HepG2 (cell line): Measurements from ENCODE around the gene ZXDC. TPM values are rescaled to one million over a fixed set of nuclear protein-coding genes. Genes with fewer than 3 reads are reported as not detected.

Source experiments
- BCL6 ChIP-seq: IDR thresholded peaks from 2 replicates; pipeline ENCODE4 v1.6.1; 2016; ENCODE audit warnings: missing genetic modification reagents, missing compliant biosample characterization
- CREB1 ChIP-seq, 2 experiments: fragments of 450-650 bp in 1 of 2; IDR thresholded peaks; 2 replicates each; pipeline ENCODE4 v1.6.1; 2016 to 2017; ENCODE audit warnings: control low read depth in 1 of 2, mild to moderate bottlenecking in 1 of 2, missing compliant biosample characterization in 1 of 2, missing genetic modification characterization in 1 of 2
- HOXA5 ChIP-seq: sonication (generic); formaldehyde crosslinking; IDR thresholded peaks from 2 replicates; pipeline ENCODE4 v1.4.0; 2020; ENCODE audit warnings: missing genetic modification reagents
- MIER2 ChIP-seq: IDR thresholded peaks from 2 replicates; pipeline ENCODE4 v1.6.1; 2016; ENCODE audit warnings: missing biosample characterization, missing genetic modification reagents
- PAX8 ChIP-seq: sonication (generic); formaldehyde crosslinking; IDR thresholded peaks from 2 replicates; pipeline ENCODE4 v1.8.0; 2022; ENCODE audit warnings: mild to moderate bottlenecking, missing genetic modification reagents, borderline replicate concordance
- SAFB2 ChIP-seq: sonication (generic); formaldehyde crosslinking; IDR thresholded peaks from 2 replicates; pipeline ENCODE4 v1.5.1; 2020; ENCODE audit warnings: missing genetic modification reagents, low read depth, mild to moderate bottlenecking, borderline replicate concordance
- SP140L ChIP-seq: sonication (generic); formaldehyde crosslinking; IDR thresholded peaks from 2 replicates; pipeline ENCODE4 v1.4.0; 2020; ENCODE audit warnings: missing genetic modification reagents, borderline replicate concordance
- SP2 ChIP-seq: sonication (generic); formaldehyde crosslinking; IDR thresholded peaks from 2 replicates; pipeline ENCODE4 v1.5.1; 2020; ENCODE audit warnings: mild to moderate bottlenecking, missing genetic modification reagents
- SRSF9 ChIP-seq: fragments of 200-400 bp; formaldehyde crosslinking; IDR thresholded peaks from 2 replicates; pipeline ENCODE4 v1.6.1; 2018; ENCODE audit warnings: borderline replicate concordance, mild to moderate bottlenecking, low read depth, low read length; ENCODE audit not compliant: insufficient read depth, poor library complexity, severe bottlenecking
- TMF1 ChIP-seq: sonication (generic); formaldehyde crosslinking; IDR thresholded peaks from 2 replicates; pipeline ENCODE4 v1.8.1; 2022; ENCODE audit warnings: low read depth, missing genetic modification reagents
- ZC3H13 ChIP-seq: sonication (generic); formaldehyde crosslinking; IDR thresholded peaks from 2 replicates; pipeline ENCODE4 v1.8.1; 2023; ENCODE audit warnings: mild to moderate bottlenecking, missing genetic modification reagents, moderate library complexity
- ZMYM3 ChIP-seq: sonication (generic); formaldehyde crosslinking; IDR thresholded peaks from 2 replicates; pipeline ENCODE4 v1.5.1; 2020; ENCODE audit warnings: mild to moderate bottlenecking, missing genetic modification reagents
- ZNF746 ChIP-seq: sonication (generic); formaldehyde crosslinking; IDR thresholded peaks from 2 replicates; pipeline ENCODE4 v1.8.0; 2022; ENCODE audit warnings: mild to moderate bottlenecking, missing genetic modification reagents
- polyA plus RNA-seq, 8 experiments: library from polyadenylated mRNA; depleted of rRNA in 3 of 8; stranded (reverse) in 7 of 8; unstranded in 1 of 8; fragments of >200 nt; fragmentation: Illumina TruSeq in 4 of 8; extraction: Trizol in 4 of 8; gene quantifications; 2 replicates each; pipeline versions ENCODE4 v1.2.1 to v1.2.3, GENCODE V29; 2011 to 2016; ENCODE audit warnings: low read depth in 4 of 8, missing spikeins in 1 of 8, mixed read lengths in 1 of 8; ENCODE audit not compliant: insufficient read depth in 1 of 8
- total RNA-seq, 5 experiments: library from RNA; depleted of rRNA; stranded (reverse); fragments of >200 nt; fragmentation: Illumina TruSeq; extraction: Trizol; gene quantifications; 2 replicates each; pipeline ENCODE4 v1.2.3, GENCODE V29; 2016; ENCODE audit warnings: low read depth in 1 of 5
- TF ChIP-seq, protein P1 (sequence below): sonication (generic); formaldehyde crosslinking; IDR thresholded peaks from 2 replicates; pipeline ENCODE4 v1.5.0; 2020; ENCODE audit warnings: mild to moderate bottlenecking, missing genetic modification reagents, moderate library complexity
- TF ChIP-seq, protein P2 (sequence below), 2 experiments: fragments of 450-650 bp in 1 of 2; sonication (generic) in 1 of 2; formaldehyde crosslinking; IDR thresholded peaks; 2 replicates each; pipeline versions ENCODE4 v1.5.0 to v1.8.0; 2020 to 2022; ENCODE audit warnings: mild to moderate bottlenecking in 1 of 2, missing genetic modification reagents in 1 of 2
- TF ChIP-seq, protein P3 (sequence below): sonication (generic); formaldehyde crosslinking; IDR thresholded peaks from 2 replicates; pipeline ENCODE4 v1.4.0; 2020; ENCODE audit warnings: mild to moderate bottlenecking, missing genetic modification reagents
- TF ChIP-seq, protein P4 (sequence below): IDR thresholded peaks from 2 replicates; pipeline ENCODE4 v1.6.1; 2016; ENCODE audit warnings: mild to moderate bottlenecking
- TF ChIP-seq, protein P5 (sequence below): sonication (generic); formaldehyde crosslinking; IDR thresholded peaks from 2 replicates; pipeline ENCODE4 v1.4.0; 2020; ENCODE audit warnings: mild to moderate bottlenecking, missing genetic modification reagents
- TF ChIP-seq, protein P6 (sequence below): sonication (generic); formaldehyde crosslinking; IDR thresholded peaks from 2 replicates; pipeline ENCODE4 v1.5.0; 2020; ENCODE audit warnings: missing genetic modification reagents
- TF ChIP-seq, protein P7 (sequence below): sonication (generic); formaldehyde crosslinking; IDR thresholded peaks from 2 replicates; pipeline ENCODE4 v1.4.0; 2020; ENCODE audit warnings: missing genetic modification reagents

Gene ZXDC
- total and polyA plus RNA-seq, 2 of the 13 experiments (the other 11 are each of a cell fraction or from before 2014, with no cell fraction given) = 17.6 to 21.2 TPM

DNA sequence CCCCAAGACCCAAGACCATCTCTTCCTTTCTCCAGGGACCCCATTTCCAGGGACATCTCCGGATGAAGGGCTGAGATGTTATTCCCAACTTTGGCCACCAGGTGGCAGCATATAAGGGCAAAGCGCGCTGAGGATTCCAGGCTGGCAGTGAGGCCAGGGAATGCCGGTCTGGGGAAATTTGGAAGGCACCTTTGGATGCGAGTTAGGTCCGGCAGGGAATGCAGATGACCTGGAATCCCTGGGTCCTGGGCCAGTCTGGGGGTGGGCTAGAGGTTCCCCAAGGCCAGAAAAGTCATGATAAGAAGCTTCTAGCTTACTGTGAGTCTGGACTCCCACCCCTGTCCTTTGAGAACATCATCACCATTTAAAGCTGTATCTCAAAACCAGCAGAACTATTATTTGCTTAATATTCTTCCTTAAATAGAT is 46.7 kb upstream of the ZXDC start (continued):
- TF ChIP-seq, protein P1, sequence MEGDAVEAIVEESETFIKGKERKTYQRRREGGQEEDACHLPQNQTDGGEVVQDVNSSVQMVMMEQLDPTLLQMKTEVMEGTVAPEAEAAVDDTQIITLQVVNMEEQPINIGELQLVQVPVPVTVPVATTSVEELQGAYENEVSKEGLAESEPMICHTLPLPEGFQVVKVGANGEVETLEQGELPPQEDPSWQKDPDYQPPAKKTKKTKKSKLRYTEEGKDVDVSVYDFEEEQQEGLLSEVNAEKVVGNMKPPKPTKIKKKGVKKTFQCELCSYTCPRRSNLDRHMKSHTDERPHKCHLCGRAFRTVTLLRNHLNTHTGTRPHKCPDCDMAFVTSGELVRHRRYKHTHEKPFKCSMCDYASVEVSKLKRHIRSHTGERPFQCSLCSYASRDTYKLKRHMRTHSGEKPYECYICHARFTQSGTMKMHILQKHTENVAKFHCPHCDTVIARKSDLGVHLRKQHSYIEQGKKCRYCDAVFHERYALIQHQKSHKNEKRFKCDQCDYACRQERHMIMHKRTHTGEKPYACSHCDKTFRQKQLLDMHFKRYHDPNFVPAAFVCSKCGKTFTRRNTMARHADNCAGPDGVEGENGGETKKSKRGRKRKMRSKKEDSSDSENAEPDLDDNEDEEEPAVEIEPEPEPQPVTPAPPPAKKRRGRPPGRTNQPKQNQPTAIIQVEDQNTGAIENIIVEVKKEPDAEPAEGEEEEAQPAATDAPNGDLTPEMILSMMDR = peak; percentile 93
- TF ChIP-seq, protein P2, sequence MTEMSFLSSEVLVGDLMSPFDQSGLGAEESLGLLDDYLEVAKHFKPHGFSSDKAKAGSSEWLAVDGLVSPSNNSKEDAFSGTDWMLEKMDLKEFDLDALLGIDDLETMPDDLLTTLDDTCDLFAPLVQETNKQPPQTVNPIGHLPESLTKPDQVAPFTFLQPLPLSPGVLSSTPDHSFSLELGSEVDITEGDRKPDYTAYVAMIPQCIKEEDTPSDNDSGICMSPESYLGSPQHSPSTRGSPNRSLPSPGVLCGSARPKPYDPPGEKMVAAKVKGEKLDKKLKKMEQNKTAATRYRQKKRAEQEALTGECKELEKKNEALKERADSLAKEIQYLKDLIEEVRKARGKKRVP (CRISPR knock-in tag; IDR thresholded peaks at IDR 0.05) = no peak
- no peak for TF ChIP-seq SP2
- no peak for TF ChIP-seq CREB1 (IDR thresholded peaks at IDR 0.05)
- no peak for TF ChIP-seq CREB1 (CRISPR knock-in tag; IDR thresholded peaks at IDR 0.05)
- 0 out of 2 replicates have a peak, but pooled peaks have one; percentile 44 for TF ChIP-seq HOXA5 (CRISPR knock-in tag)
- TF ChIP-seq, protein P3, sequence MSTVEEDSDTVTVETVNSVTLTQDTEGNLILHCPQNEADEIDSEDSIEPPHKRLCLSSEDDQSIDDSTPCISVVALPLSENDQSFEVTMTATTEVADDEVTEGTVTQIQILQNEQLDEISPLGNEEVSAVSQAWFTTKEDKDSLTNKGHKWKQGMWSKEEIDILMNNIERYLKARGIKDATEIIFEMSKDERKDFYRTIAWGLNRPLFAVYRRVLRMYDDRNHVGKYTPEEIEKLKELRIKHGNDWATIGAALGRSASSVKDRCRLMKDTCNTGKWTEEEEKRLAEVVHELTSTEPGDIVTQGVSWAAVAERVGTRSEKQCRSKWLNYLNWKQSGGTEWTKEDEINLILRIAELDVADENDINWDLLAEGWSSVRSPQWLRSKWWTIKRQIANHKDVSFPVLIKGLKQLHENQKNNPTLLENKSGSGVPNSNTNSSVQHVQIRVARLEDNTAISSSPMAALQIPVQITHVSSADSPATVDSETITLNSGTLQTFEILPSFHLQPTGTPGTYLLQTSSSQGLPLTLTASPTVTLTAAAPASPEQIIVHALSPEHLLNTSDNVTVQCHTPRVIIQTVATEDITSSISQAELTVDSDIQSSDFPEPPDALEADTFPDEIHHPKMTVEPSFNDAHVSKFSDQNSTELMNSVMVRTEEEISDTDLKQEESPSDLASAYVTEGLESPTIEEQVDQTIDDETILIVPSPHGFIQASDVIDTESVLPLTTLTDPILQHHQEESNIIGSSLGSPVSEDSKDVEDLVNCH (CRISPR knock-in tag) = no peak
- TF ChIP-seq BCL6 = peak; percentile 40; the same call in 1 of the 2 replicates
- no peak for TF ChIP-seq TMF1 (CRISPR knock-in tag)
- TF ChIP-seq, protein P4, sequence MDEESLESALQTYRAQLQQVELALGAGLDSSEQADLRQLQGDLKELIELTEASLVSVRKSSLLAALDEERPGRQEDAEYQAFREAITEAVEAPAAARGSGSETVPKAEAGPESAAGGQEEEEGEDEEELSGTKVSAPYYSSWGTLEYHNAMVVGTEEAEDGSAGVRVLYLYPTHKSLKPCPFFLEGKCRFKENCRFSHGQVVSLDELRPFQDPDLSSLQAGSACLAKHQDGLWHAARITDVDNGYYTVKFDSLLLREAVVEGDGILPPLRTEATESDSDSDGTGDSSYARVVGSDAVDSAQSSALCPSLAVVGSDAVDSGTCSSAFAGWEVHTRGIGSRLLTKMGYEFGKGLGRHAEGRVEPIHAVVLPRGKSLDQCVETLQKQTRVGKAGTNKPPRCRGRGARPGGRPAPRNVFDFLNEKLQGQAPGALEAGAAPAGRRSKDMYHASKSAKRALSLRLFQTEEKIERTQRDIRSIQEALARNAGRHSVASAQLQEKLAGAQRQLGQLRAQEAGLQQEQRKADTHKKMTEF (CRISPR knock-in tag) = no peak
- TF ChIP-seq SP140L (CRISPR knock-in tag) = no peak
- TF ChIP-seq SRSF9 = no peak
- TF ChIP-seq PAX8 = no peak
- TF ChIP-seq, protein P5, sequence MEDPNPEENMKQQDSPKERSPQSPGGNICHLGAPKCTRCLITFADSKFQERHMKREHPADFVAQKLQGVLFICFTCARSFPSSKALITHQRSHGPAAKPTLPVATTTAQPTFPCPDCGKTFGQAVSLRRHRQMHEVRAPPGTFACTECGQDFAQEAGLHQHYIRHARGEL (CRISPR knock-in tag) = no peak
- TF ChIP-seq, protein P6, sequence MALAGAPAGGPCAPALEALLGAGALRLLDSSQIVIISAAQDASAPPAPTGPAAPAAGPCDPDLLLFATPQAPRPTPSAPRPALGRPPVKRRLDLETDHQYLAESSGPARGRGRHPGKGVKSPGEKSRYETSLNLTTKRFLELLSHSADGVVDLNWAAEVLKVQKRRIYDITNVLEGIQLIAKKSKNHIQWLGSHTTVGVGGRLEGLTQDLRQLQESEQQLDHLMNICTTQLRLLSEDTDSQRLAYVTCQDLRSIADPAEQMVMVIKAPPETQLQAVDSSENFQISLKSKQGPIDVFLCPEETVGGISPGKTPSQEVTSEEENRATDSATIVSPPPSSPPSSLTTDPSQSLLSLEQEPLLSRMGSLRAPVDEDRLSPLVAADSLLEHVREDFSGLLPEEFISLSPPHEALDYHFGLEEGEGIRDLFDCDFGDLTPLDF = no peak
- TF ChIP-seq ZC3H13 (CRISPR knock-in tag) = no peak
- TF ChIP-seq MIER2 (CRISPR knock-in tag) = no peak
- no peak for TF ChIP-seq ZNF746
- TF ChIP-seq SAFB2 (CRISPR knock-in tag) = no peak
- TF ChIP-seq ZMYM3 (CRISPR knock-in tag) = no peak
- TF ChIP-seq, protein P7, sequence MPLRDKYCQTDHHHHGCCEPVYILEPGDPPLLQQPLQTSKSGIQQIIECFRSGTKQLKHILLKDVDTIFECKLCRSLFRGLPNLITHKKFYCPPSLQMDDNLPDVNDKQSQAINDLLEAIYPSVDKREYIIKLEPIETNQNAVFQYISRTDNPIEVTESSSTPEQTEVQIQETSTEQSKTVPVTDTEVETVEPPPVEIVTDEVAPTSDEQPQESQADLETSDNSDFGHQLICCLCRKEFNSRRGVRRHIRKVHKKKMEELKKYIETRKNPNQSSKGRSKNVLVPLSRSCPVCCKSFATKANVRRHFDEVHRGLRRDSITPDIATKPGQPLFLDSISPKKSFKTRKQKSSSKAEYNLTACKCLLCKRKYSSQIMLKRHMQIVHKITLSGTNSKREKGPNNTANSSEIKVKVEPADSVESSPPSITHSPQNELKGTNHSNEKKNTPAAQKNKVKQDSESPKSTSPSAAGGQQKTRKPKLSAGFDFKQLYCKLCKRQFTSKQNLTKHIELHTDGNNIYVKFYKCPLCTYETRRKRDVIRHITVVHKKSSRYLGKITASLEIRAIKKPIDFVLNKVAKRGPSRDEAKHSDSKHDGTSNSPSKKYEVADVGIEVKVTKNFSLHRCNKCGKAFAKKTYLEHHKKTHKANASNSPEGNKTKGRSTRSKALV = peak; percentile 50; the same call in 1 of the 2 replicates
